GM12891 (cell line): ENCODE results near the gene PDZD2.
"Not testable (repeated sequence)": the region's sequence is repeated elsewhere in the genome, so short reads cannot be mapped to it uniquely, and the experiment has no call there.

Source experiments
- POLR2A ChIP-seq: IDR thresholded peaks from 2 replicates; pipeline ENCODE4 v1.6.1; 2011; ENCODE audit warnings: low read depth, low read length, control low read depth
- SPI1 ChIP-seq: IDR thresholded peaks from 2 replicates; pipeline ENCODE4 v1.6.1; 2011; ENCODE audit warnings: low read depth, low read length, control low read depth
- TAF1 ChIP-seq: IDR thresholded peaks from 2 replicates; pipeline ENCODE4 v1.6.1; 2011; ENCODE audit warnings: low read depth, low read length, control low read depth

GRCh38 chr5:32118922-32119321 lies 480.0 kb downstream of the PDZD2 start:
- not testable (repeated sequence) for TF ChIP-seq POLR2A, SPI1, TAF1
